Stimulated activated naive B cell treated with anti-CD40 and anti-IgM and Interleukin-4, amounts not matched to agents 10 μg/mL and 1 μg/mL and 100 μg/mL, for 72 hours (primary cell): ENCODE data around the gene PLEKHM1.

Experiments used
- ATAC-seq, 2 donors: fragments of 150-1000 bp; cut with Tn5 transposase; replicated peaks; 2 replicates each; pipeline ENCODE4 v1.10.0; 2021; ENCODE audit warnings: moderate library complexity in 1 of 2
- DNase-seq: peaks from one replicate; pipeline ENCODE4 v3.0.0; 2021
- H3K27ac Mint-ChIP-seq: one replicate; pipeline ENCODE4 v1.8.0; 2022; ENCODE audit warnings: mild to moderate bottlenecking, mixed read lengths
- H3K27me3 Mint-ChIP-seq, 2 donors: one replicate each; pipeline ENCODE4 v1.8.0; 2022; ENCODE audit warnings: mixed read lengths in 2 of 2
- H3K36me3 Mint-ChIP-seq, 2 donors: one replicate each; pipeline ENCODE4 v1.8.0; 2022; ENCODE audit warnings: mixed read lengths in 2 of 2, mild to moderate bottlenecking in 1 of 2
- H3K4me1 Mint-ChIP-seq, 2 donors: one replicate each; pipeline ENCODE4 v1.8.0; 2022; ENCODE audit warnings: mixed read lengths in 2 of 2, mild to moderate bottlenecking in 1 of 2
- H3K4me3 Mint-ChIP-seq, 2 donors: one replicate each; pipeline ENCODE4 v1.8.0; 2022; ENCODE audit warnings: mild to moderate bottlenecking in 2 of 2, mixed read lengths in 2 of 2, moderate library complexity in 1 of 2
- H3K9me3 Mint-ChIP-seq, 2 donors: one replicate each; pipeline ENCODE4 v1.8.0; 2022; ENCODE audit warnings: mixed read lengths in 2 of 2, mild to moderate bottlenecking in 1 of 2

The PLEKHM1 gene

DNA sequence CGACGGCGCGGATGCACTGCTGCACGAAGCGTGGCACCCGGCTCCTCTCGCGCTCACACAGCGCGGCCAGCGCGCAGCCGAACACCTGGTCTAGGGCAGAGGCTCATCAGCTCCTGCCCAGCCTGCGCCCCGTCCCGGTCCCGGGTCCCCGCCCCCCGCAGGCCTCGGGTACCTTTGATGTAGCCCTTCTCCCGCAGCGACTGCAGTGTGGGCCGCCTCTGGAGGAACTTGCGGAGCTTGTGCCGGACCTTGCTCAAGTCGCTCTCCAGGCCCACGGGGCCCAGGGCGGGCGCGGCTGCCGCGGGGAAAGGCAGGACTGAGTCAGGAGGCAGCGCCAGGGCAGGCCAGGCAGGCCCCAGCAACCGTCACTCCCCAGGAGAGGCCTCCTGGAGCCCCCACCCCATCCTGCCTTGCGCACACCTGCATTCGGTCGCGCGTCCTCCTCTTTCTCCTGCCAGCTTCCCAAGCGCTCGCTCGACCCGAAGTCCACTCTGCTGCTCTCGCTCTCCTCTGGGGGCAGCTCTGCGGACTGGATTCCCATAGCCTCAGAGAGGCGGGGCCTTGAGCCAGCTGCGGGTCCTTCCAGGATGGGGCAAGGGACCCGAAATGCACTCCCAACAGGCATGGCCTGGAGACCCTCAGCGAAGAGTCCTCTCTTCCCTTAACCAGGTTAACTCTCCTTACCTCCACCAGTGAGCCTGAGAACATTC is 93.9 kb downstream of the PLEKHM1 start:
- DNase-seq (no peak), ATAC-seq (no peak)
- no peak overlapping the region for H3K4me3 Mint-ChIP-seq
- peaks cover 31 to 41% of the 10 kb centered on the region in 2 donors for H3K36me3 Mint-ChIP-seq
- no peak overlapping the region for H3K27ac Mint-ChIP-seq
- peaks cover 8 to 9% of the 10 kb centered on the region in 2 donors for H3K4me1 Mint-ChIP-seq
- no peaks in the 10 kb centered on the region for H3K9me3 Mint-ChIP-seq
- no peaks in the 10 kb centered on the region for H3K27me3 Mint-ChIP-seq

GRCh38 chr17:45395569-45396415 is 94.7 kb downstream of the PLEKHM1 start:
- Mint-ChIP-seq H3K36me3 (peaks cover 29 to 38% of the 10 kb centered on the region in 2 donors), H3K9me3 (no peaks in the 10 kb centered on the region), H3K4me1 (peaks cover 14 to 15% of the 10 kb centered on the region in 2 donors), H3K27ac (no peak overlapping the region), H3K4me3 (no peak overlapping the region), H3K27me3 (no peaks in the 10 kb centered on the region)
- ATAC-seq (no peak), DNase-seq (no peak)

DNA sequence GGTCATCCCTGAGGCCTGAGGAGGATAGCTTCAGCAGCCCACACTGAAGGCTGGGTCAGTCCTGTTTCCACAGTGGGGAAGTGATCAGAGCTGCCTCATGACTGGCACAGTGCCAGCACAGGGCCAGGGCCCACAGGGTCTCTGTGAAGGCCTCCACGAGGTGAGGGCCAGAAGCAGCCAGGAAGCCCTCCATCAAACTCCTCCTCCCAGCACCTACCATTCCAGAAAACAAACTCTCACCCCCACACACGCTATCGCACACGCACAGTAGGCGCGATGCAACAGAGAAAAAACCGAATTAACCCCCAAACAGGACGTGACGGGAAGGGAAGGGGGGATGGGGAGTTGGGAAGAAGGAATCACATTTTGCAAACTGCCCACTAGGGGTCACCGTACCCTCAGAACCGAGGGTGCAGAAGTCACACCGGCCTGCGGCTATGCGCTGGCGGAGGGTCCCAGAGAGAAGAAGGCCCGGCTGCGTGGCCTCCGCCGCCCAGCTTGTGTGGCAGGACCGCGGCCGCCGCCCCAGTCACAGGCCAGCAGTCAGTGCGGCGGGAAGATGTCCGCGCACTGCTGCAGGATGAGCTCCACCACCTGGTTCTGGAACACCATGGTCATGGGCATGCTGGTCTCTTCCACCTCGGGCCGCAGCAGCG is 95.5 kb downstream of the PLEKHM1 start:
- H3K36me3 Mint-ChIP-seq: peaks cover 25 to 38% of the 10 kb centered on the region in 2 donors
- H3K4me3 Mint-ChIP-seq: no peak overlapping the region
- ATAC-seq (peak; percentile 67 to 70), DNase-seq (no peak)
- no peak overlapping the region for H3K27ac Mint-ChIP-seq
- H3K9me3 Mint-ChIP-seq: no peaks in the 10 kb centered on the region
- H3K4me1 Mint-ChIP-seq: peaks cover 14 to 15% of the 10 kb centered on the region in 2 donors
- H3K27me3 Mint-ChIP-seq: no peaks in the 10 kb centered on the region

DNA sequence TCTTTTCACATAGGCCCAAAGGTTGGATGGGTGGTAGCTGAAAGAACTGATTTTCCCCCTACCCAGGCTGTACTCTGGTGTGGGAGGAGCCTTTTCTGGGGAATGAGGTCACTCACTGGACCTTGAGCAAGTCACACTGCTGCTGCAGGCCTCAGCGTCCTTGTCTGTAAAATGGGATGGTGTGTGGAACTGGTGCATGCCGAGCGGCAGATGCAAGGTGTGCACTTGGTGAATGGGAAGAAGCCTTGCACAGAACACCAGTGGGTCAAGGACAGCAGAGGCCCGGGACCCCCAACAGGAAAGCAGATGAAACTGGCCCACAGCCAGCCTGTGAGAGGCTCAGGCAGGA is 96.0 kb downstream of the PLEKHM1 start:
- H3K4me1 Mint-ChIP-seq: peaks cover 14 to 19% of the 10 kb centered on the region in 2 donors
- DNase-seq (no peak), ATAC-seq (no peak)
- no peak overlapping the region for H3K4me3 Mint-ChIP-seq
- peaks cover 24 to 38% of the 10 kb centered on the region in 2 donors for H3K36me3 Mint-ChIP-seq
- no peaks in the 10 kb centered on the region for H3K27me3 Mint-ChIP-seq
- H3K9me3 Mint-ChIP-seq: no peaks in the 10 kb centered on the region
- peak overlapping the region; percentile 25 for H3K27ac Mint-ChIP-seq

DNA sequence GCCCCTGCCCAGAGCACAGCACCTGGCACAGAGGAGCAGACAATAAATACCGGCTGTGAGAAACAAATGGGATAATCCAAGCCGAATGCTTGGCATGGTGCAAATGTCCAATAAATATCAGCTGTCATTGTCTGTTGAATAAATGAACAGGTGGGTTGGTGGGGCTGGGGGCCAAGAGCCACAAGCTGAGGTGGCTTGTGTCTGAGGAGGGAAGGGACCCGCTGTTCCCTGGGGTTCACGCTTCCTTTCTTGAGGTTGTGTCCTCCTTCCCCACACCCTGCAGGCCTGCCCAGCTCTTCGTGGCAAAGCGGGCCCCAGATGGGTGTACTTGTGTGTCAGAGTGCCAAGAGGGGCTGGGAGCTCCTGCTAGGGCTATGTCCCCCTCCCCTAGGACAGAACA is 96.4 kb downstream of the PLEKHM1 start:
- Mint-ChIP-seq H3K4me1 (peaks cover 14 to 21% of the 10 kb centered on the region in 2 donors), H3K4me3 (no peak overlapping the region), H3K27me3 (no peaks in the 10 kb centered on the region), H3K27ac (no peak overlapping the region), H3K9me3 (no peaks in the 10 kb centered on the region), H3K36me3 (peaks cover 24 to 34% of the 10 kb centered on the region in 2 donors)
- no peak for ATAC-seq
- DNase-seq: no peak

DNA sequence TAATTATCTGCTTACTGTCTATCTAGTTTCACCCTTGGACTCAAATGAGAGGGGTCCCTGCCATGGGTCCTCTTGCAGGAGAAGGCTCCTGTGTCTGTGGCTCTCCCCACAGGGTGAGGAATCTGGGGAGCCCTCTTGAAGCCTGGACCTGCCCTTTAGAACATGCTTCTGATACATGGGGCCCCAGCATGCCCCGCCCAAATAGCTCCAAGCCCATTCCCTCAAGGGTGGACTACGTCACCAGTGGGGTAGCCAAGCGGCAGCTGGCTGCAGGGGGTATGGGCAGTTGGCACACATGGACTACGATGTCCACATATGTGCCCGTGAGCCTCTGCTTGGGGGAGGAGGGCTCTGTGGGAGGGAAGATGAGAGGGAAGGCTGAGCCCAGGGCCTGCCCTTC is 97.1 kb downstream of the PLEKHM1 start:
- Mint-ChIP-seq H3K9me3 (no peaks in the 10 kb centered on the region), H3K27me3 (peaks cover 3 to 5% of the 10 kb centered on the region in 2 donors), H3K4me3 (no peak overlapping the region), H3K36me3 (peaks cover 20 to 28% of the 10 kb centered on the region in 2 donors), H3K27ac (no peak overlapping the region), H3K4me1 (peaks cover 17 to 25% of the 10 kb centered on the region in 2 donors)
- no peak for ATAC-seq
- no peak for DNase-seq

- peaks cover 18 to 27% of the 10 kb centered on the region in 2 donors for H3K4me1 Mint-ChIP-seq
- H3K4me3 Mint-ChIP-seq: no peak overlapping the region
- H3K9me3 Mint-ChIP-seq: no peaks in the 10 kb centered on the region
- peaks cover 14 to 16% of the 10 kb centered on the region in 2 donors for H3K36me3 Mint-ChIP-seq
- peaks cover 9 to 16% of the 10 kb centered on the region in 2 donors for H3K27me3 Mint-ChIP-seq
- DNase-seq (no peak), ATAC-seq (no peak)
- H3K27ac Mint-ChIP-seq: peak overlapping the region; percentile 21
Measured at GRCh38 chr17:45391918-45392317, 98.6 kb downstream of the PLEKHM1 start.

DNA sequence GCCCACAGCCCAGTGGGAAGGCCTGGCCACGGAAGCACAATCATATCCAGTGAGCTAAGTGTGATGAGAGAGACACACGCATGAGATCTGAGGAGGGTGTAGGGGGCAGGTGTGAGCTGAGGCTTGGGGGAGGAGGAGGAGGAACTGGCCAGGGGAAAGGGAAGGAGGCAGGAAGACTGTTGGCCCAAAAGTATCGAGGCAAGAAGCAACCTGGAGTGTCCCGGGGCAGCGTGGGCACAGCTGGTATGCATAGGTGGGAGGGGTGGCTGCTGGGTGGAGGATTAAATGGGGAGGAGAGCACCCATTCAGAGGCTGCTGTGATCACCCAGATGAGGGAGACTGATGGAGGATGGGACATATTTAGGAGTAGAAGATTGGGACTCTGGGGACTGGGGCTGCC is 99.2 kb downstream of the PLEKHM1 start:
- Mint-ChIP-seq H3K4me3 (no peak overlapping the region), H3K9me3 (no peaks in the 10 kb centered on the region), H3K36me3 (peaks cover 12 to 13% of the 10 kb centered on the region in 2 donors), H3K27me3 (peaks cover 9 to 16% of the 10 kb centered on the region in 2 donors), H3K4me1 (peaks cover 18 to 27% of the 10 kb centered on the region in 2 donors), H3K27ac (no peak overlapping the region)
- ATAC-seq: no peak
- DNase-seq: no peak

DNA sequence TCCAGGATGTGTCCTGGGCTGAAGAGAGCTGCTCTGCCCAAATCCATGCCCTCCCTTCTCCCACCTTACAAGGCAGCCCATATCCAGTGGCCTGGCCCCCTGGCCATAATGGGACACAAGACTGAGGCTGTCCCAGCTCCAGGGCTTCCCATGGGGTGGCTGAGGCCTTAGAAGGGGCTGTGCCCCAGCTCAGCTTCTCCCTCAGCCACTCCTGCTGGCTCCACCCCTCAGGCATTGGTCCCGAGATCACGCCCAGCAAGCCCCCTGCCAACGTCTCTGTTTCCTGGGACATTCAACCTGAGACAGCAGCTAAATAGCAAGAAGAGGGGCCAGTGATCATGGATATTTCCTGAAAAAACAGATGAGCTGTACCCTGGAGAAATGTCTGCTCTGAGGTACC is 101.2 kb downstream of the PLEKHM1 start:
- no peak overlapping the region for H3K4me3 Mint-ChIP-seq
- H3K4me1 Mint-ChIP-seq: peaks cover 24 to 38% of the 10 kb centered on the region in 2 donors
- peaks cover 3 to 4% of the 10 kb centered on the region in 2 donors for H3K36me3 Mint-ChIP-seq
- H3K9me3 Mint-ChIP-seq: no peaks in the 10 kb centered on the region
- DNase-seq: no peak
- H3K27ac Mint-ChIP-seq: no peak overlapping the region
- no peak for ATAC-seq
- H3K27me3 Mint-ChIP-seq: peaks cover 9 to 16% of the 10 kb centered on the region in 2 donors

DNA sequence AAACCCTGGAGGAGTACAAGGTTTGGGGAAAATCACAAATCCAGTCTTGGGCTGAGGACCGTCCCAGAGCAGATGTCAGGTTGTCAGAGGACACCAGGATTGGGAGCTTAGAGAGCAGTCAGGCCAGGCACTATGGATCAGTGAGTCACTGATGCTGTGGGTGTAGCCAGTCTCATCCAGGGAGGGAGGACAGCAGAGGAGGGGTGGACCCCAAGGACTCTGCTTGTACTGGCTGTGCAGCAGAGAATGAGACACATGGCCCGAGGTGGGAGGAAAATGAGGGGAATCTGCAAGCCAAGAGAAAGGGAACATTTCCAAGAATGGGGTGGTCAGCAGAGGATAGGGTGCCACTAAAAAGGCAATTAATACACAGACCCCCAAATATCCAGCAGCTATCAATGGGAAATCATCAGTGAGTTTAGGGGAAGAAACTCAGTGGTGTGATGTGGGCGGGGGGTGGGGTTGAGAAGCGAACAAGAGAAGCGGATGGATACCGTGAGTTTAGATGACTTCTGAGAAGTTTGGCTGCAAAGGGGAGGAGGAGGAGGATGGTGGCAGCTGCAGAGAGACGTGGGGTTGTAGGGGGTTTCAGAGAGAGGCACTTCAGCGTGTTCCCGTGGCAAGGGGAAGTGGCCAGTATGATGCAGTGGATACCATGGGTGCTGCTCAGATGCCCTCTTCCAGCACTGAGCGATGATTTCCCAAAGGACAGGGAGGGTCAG is 101.8 kb downstream of the PLEKHM1 start:
- Mint-ChIP-seq H3K27ac (no peak overlapping the region), H3K36me3 (peaks cover 3 to 4% of the 10 kb centered on the region in 2 donors), H3K4me3 (no peak overlapping the region), H3K9me3 (no peaks in the 10 kb centered on the region), H3K27me3 (peaks cover 9 to 16% of the 10 kb centered on the region in 2 donors), H3K4me1 (peaks cover 30 to 44% of the 10 kb centered on the region in 2 donors)
- ATAC-seq: no peak
- DNase-seq: no peak

- peaks cover 33 to 55% of the 10 kb centered on the region in 2 donors for H3K4me1 Mint-ChIP-seq
- H3K27me3 Mint-ChIP-seq: peaks cover 9 to 16% of the 10 kb centered on the region in 2 donors
- no peaks in the 10 kb centered on the region for H3K9me3 Mint-ChIP-seq
- peaks cover 0 to 3% of the 10 kb centered on the region in 2 donors for H3K36me3 Mint-ChIP-seq
- DNase-seq (no peak), ATAC-seq (no peak)
- H3K27ac Mint-ChIP-seq: no peak overlapping the region
- H3K4me3 Mint-ChIP-seq: no peak overlapping the region
Measured at GRCh38 chr17:45387739-45388138, 102.8 kb downstream of the PLEKHM1 start.

DNA sequence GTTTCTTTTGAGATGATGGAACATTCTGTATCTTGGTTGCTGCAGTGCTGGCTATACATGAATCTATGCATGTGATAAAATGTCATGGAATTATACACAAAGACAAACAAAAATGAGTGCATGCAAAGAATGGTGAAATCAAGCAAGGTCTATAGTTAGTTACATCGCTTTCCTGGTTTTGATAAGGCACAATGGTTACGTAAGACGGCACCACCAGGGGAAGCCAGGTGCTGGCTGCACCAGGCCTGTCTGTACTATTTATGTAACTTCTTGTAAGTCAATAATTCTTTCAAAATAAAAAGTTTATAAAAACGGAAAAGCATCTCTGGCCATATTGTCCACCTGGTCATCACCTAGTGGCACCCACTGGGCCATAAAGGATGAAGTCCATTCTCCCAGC is 104.3 kb downstream of the PLEKHM1 start:
- no peak for ATAC-seq
- H3K27me3 Mint-ChIP-seq: peaks cover 9 to 16% of the 10 kb centered on the region in 2 donors
- H3K4me1 Mint-ChIP-seq: peaks cover 27 to 48% of the 10 kb centered on the region in 2 donors
- no peak overlapping the region for H3K4me3 Mint-ChIP-seq
- no peak overlapping the region for H3K27ac Mint-ChIP-seq
- no peaks in the 10 kb centered on the region for H3K9me3 Mint-ChIP-seq
- DNase-seq: no peak
- H3K36me3 Mint-ChIP-seq: peaks cover 0 to 3% of the 10 kb centered on the region in 2 donors
